CD14-positive monocyte (primary cell): Measurements from ENCODE around the gene HTR2C. TPM values are rescaled to one million over a fixed set of nuclear protein-coding genes. Genes with fewer than 3 reads are reported as not detected.

Experiments
- DNase-seq, 3 donors: peaks; one replicate each; pipeline ENCODE4 v3.0.0-alpha.2; 2011 to 2022
- H2AFZ ChIP-seq: 2 replicates; pipeline ENCODE4 v1.6.0; 2012; ENCODE audit warnings: mild to moderate bottlenecking, low read depth, low read length, inconsistent platforms; ENCODE audit not compliant: insufficient read depth, poor library complexity, severe bottlenecking
- H3K27ac ChIP-seq, 2 donors: 1 replicate in 1 of 2; 2 replicates in 1 of 2; pipeline ENCODE4 v1.5.1; 2012 to 2013; ENCODE audit warnings: low read length in 2 of 2, control low read depth in 1 of 2, inconsistent platforms in 1 of 2, low read depth in 1 of 2, mild to moderate bottlenecking in 1 of 2
- H3K27me3 ChIP-seq, 2 donors: one replicate each; pipeline versions ENCODE4 v1.6.0 to v1.6.1; 2011 to 2013; ENCODE audit warnings: low read length in 2 of 2; ENCODE audit not compliant: control insufficient read depth in 2 of 2, insufficient read depth in 2 of 2
- H3K36me3 ChIP-seq, 2 donors: replicated peaks in 1 of 2; 1 replicate in 1 of 2; 2 replicates in 1 of 2; pipeline versions ENCODE4 v1.5.1 to v1.6.1; 2012 to 2013; ENCODE audit warnings: low read length in 2 of 2, control low read depth in 1 of 2, inconsistent platforms in 1 of 2, mild to moderate bottlenecking in 1 of 2; ENCODE audit not compliant: insufficient read depth in 2 of 2, control insufficient read depth in 1 of 2
- H3K4me1 ChIP-seq, 2 donors: 1 replicate in 1 of 2; 2 replicates in 1 of 2; pipeline versions ENCODE4 v1.5.1 to v1.6.1; 2012 to 2013; ENCODE audit warnings: low read length in 2 of 2, control low read depth in 1 of 2, inconsistent platforms in 1 of 2, mild to moderate bottlenecking in 1 of 2, moderate library complexity in 1 of 2; ENCODE audit not compliant: insufficient read depth in 2 of 2, control insufficient read depth in 1 of 2
- H3K4me2 ChIP-seq: replicated peaks from 2 replicates; pipeline ENCODE3; 2012; ENCODE audit warnings: low read length, moderate library complexity, mild to moderate bottlenecking; ENCODE audit not compliant: poor library complexity, severe bottlenecking; ENCODE audit errors: extremely low read depth
- H3K4me3 ChIP-seq, 3 experiments: fragments of 200-600 bp in 1 of 3; sonication (generic) in 1 of 3; replicated peaks in 1 of 3; 1 replicate in 2 of 3; 2 replicates in 1 of 3; pipeline ENCODE4 v1.5.1; 2011 to 2013; ENCODE audit warnings: low read length in 3 of 3, mild to moderate bottlenecking in 3 of 3, control low read depth in 2 of 3, low read depth in 2 of 3, inconsistent platforms in 1 of 3, moderate library complexity in 1 of 3
- H3K79me2 ChIP-seq: 2 replicates; pipeline ENCODE4 v1.6.0; 2012; ENCODE audit warnings: mild to moderate bottlenecking, control low read depth, inconsistent platforms, low read length, moderate library complexity; ENCODE audit not compliant: insufficient read depth
- H3K9ac ChIP-seq: 2 replicates; pipeline ENCODE4 v1.6.0; 2017; ENCODE audit warnings: low read length, mild to moderate bottlenecking; ENCODE audit not compliant: insufficient read depth, poor library complexity, severe bottlenecking
- H3K9me3 ChIP-seq, 2 donors: replicated peaks in 1 of 2; 1 replicate in 1 of 2; 2 replicates in 1 of 2; pipeline versions ENCODE4 v1.5.1 to v1.6.1; 2012 to 2013; ENCODE audit warnings: low read length in 2 of 2, control low read depth in 1 of 2; ENCODE audit not compliant: control insufficient read depth in 1 of 2, insufficient read depth in 1 of 2
- H4K20me1 ChIP-seq: 2 replicates; pipeline ENCODE4 v1.6.0; 2012; ENCODE audit warnings: mild to moderate bottlenecking, low read length, control low read depth, moderate library complexity; ENCODE audit not compliant: insufficient read depth
- H3K27ac Mint-ChIP-seq, 7 donors: one replicate each; pipeline ENCODE4 v1.8.0; 2020; ENCODE audit warnings: mild to moderate bottlenecking in 7 of 7, mixed read lengths in 7 of 7, moderate library complexity in 6 of 7, inconsistent platforms in 2 of 7
- H3K27me3 Mint-ChIP-seq, 3 donors: one replicate each; pipeline ENCODE4 v1.8.0; 2021 to 2022; ENCODE audit warnings: low read depth in 3 of 3, mild to moderate bottlenecking in 3 of 3, mixed read lengths in 3 of 3, moderate library complexity in 3 of 3, inconsistent platforms in 1 of 3
- H3K36me3 Mint-ChIP-seq, 2 donors: one replicate each; pipeline ENCODE4 v1.8.0; 2020; ENCODE audit warnings: mixed read lengths in 2 of 2, inconsistent platforms in 1 of 2, mild to moderate bottlenecking in 1 of 2
- H3K4me1 Mint-ChIP-seq: one replicate; pipeline ENCODE4 v1.8.0; 2020; ENCODE audit warnings: mild to moderate bottlenecking, mixed read lengths
- H3K4me3 Mint-ChIP-seq, 2 donors: one replicate each; pipeline ENCODE4 v1.8.0; 2020; ENCODE audit warnings: mild to moderate bottlenecking in 2 of 2, mixed read lengths in 2 of 2, moderate library complexity in 1 of 2
- H3K9me3 Mint-ChIP-seq, 7 donors: one replicate each; pipeline ENCODE4 v1.8.0; 2020 to 2022; ENCODE audit warnings: mixed read lengths in 7 of 7, mild to moderate bottlenecking in 6 of 7, moderate library complexity in 6 of 7, inconsistent platforms in 2 of 7
- WGBS: methylation state at CpG from one replicate; pipeline ENCODE4 v1.1.5; 2013; ENCODE audit warnings: missing lambda C conversion rate; ENCODE audit not compliant: insufficient coverage; 5-methylcytosine and 5-hydroxymethylcytosine counted together
- intact Hi-C, 2 donors: fragments of 100-400 bp; cut with micrococcal nuclease; formaldehyde crosslinking; loops; one replicate each; pipeline versions ENCODE4 v1.15.0 to v1.15.1; 2023
- polyA plus RNA-seq, 3 donors: library from polyadenylated mRNA; depleted of rRNA in 1 of 3; unstranded in 2 of 3; stranded (reverse) in 1 of 3; fragments of 300-500 nt in 2 of 3; fragments of >200 nt in 1 of 3; fragmentation: Illumina TruSeq in 2 of 3; gene quantifications; 1 replicate in 2 of 3; 2 replicates in 1 of 3; pipeline ENCODE4 v1.2.3, GENCODE V29; 2012 to 2021
- TF ChIP-seq, protein P1 (sequence below): fragments of 200-600 bp; IDR thresholded peaks from one replicate; pipeline ENCODE4 v1.8.0; 2022; ENCODE audit warnings: antibody characterized with exemption, mild to moderate bottlenecking

The HTR2C gene
- polyA plus RNA-seq, 3 donors, result 0.04 TPM; not detected in 2

DNA sequence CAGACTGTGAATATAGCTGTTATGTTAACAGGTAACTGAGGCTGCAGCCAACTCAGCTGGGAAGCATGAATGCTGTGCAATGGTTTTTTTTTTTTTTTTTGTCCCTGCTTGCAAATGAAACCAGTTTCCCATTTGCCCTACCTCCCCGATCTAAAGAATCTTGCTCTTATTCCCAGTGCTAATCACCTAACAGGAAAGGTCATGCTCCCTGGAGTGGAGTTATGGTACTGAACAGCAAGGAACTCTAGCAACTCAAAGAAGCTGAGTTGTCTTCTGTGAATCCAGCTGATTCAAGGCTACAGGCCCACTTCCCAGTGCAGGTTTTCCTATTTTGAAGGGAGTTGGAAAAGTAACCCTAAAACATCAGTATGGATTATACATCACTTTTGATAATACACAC, 52.1 kb downstream of the HTR2C start:
- intact Hi-C loops, result no loop called here
- Mint-ChIP-seq H3K36me3 (no peaks in the 10 kb centered on the region), H3K9me3 (no peaks in the 10 kb centered on the region), H3K4me3 (no peak overlapping the region), H3K27me3 (peaks cover 0 to 6% (median 0%) of the 10 kb centered on the region in 3 donors), H3K27ac (no peak overlapping the region), H3K4me1 (no peaks in the 10 kb centered on the region)
- no peak overlapping the region for H3K9ac ChIP-seq
- no peak for DNase-seq
- H3K27ac ChIP-seq, result no peak overlapping the region
- H3K27me3 ChIP-seq, result peaks cover 0 to 5% of the 10 kb centered on the region in 2 donors
- no peaks in the 10 kb centered on the region for H3K9me3 ChIP-seq
- H4K20me1 ChIP-seq, result no peaks in the 10 kb centered on the region
- WGBS, result no CpG with 5 or more reads among the region's 1 CpG
- no peak overlapping the region for H3K4me3 ChIP-seq
- no peaks in the 10 kb centered on the region for H3K36me3 ChIP-seq
- TF ChIP-seq, protein P1, sequence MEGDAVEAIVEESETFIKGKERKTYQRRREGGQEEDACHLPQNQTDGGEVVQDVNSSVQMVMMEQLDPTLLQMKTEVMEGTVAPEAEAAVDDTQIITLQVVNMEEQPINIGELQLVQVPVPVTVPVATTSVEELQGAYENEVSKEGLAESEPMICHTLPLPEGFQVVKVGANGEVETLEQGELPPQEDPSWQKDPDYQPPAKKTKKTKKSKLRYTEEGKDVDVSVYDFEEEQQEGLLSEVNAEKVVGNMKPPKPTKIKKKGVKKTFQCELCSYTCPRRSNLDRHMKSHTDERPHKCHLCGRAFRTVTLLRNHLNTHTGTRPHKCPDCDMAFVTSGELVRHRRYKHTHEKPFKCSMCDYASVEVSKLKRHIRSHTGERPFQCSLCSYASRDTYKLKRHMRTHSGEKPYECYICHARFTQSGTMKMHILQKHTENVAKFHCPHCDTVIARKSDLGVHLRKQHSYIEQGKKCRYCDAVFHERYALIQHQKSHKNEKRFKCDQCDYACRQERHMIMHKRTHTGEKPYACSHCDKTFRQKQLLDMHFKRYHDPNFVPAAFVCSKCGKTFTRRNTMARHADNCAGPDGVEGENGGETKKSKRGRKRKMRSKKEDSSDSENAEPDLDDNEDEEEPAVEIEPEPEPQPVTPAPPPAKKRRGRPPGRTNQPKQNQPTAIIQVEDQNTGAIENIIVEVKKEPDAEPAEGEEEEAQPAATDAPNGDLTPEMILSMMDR, result no peak
- no peak overlapping the region for H3K4me2 ChIP-seq
- no peaks in the 10 kb centered on the region for H3K4me1 ChIP-seq
- H2AFZ ChIP-seq, result no peak overlapping the region
- no peaks in the 10 kb centered on the region for H3K79me2 ChIP-seq

DNA sequence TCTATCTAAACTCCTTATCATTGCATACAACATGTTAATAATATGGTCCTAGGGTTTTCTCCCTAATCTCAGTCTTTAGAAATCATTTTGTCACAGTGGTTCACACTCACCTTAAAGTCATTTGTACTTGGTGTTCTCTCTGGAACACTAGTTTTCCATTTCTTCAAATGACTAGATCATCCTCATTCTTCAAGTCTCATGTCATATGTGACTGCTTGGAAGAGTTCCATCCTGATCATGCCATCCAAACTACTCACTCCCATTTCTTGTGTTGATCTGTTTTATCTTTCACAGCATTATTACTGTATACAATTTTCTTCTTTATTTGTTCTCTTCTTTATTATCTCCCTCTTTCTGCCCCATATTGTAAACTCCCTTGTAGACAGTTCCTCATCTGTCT, 66.5 kb downstream of the HTR2C start:
- DNase-seq, result no peak
- TF ChIP-seq, protein P1, result no peak
- H3K9me3 ChIP-seq, result no peaks in the 10 kb centered on the region
- H3K9ac ChIP-seq, result no peak overlapping the region
- H2AFZ ChIP-seq, result no peak overlapping the region
- no peak overlapping the region for H3K4me3 ChIP-seq
- no peaks in the 10 kb centered on the region for H3K79me2 ChIP-seq
- no peak overlapping the region for H3K27ac Mint-ChIP-seq
- H3K4me3 Mint-ChIP-seq, result no peak overlapping the region
- H4K20me1 ChIP-seq, result no peaks in the 10 kb centered on the region
- no peaks in the 10 kb centered on the region for H3K36me3 Mint-ChIP-seq
- H3K27me3 ChIP-seq, result no peaks in the 10 kb centered on the region
- H3K4me2 ChIP-seq, result no peak overlapping the region
- H3K4me1 Mint-ChIP-seq, result no peaks in the 10 kb centered on the region
- intact Hi-C loops, result no loop called here
- H3K27ac ChIP-seq, result no peak overlapping the region
- no peaks in the 10 kb centered on the region for H3K9me3 Mint-ChIP-seq
- H3K36me3 ChIP-seq, result no peaks in the 10 kb centered on the region
- no peaks in the 10 kb centered on the region for H3K4me1 ChIP-seq
- H3K27me3 Mint-ChIP-seq, result peaks cover 0 to under 1% (median 0%) of the 10 kb centered on the region in 3 donors
